Measurements from ENCODE around the gene ZCCHC3.
"Not testable (repeated sequence)": the region's sequence is repeated elsewhere in the genome, so short reads cannot be mapped to it uniquely, and the experiment has no call there.

ZCCHC3 gene, protein sequence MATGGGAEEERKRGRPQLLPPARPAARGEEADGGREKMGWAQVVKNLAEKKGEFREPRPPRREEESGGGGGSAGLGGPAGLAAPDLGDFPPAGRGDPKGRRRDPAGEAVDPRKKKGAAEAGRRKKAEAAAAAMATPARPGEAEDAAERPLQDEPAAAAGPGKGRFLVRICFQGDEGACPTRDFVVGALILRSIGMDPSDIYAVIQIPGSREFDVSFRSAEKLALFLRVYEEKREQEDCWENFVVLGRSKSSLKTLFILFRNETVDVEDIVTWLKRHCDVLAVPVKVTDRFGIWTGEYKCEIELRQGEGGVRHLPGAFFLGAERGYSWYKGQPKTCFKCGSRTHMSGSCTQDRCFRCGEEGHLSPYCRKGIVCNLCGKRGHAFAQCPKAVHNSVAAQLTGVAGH

DNA sequence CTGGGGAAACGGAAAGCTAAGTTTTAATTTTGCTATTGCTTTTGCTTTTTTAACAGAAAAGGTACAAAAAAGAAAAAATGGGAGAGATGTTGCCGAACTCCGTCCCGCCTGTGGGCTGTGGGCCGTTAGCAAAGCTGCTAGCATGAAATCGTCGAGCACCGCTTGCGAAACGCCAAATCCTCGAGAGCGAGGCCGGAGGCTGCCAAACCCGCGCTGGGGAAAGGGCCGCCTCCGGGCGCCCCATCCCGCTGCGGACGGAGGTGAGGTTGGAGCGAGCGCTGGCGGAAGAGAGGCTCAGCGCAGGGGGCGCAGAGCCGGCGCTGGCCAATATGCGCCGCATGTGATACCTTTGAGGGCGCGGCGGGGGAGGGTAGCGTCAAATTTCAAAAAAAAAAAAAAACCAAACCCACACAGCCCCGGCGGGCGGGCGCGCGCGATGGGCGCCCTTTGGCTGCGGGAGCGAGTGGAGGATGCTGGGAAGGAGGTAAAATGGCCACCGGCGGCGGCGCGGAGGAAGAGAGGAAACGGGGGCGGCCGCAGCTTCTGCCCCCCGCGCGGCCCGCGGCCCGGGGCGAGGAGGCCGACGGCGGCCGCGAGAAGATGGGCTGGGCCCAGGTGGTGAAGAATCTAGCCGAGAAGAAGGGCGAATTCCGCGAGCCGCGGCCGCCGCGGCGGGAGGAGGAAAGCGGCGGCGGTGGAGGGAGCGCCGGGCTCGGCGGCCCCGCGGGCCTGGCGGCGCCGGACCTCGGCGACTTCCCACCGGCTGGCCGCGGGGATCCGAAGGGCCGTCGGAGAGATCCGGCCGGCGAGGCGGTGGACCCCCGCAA lies at the start of gene ZCCHC3:
Gene ZCCHC3, plus strand, starts transcription at position 473 of the 827 bp plus-strand sequence. Its CDS starts 17 bp downstream, at position 490.
- peak within 1 kb of the TSS; percentile 70 for H3K4me3 ChIP-seq (ENCODE audit: low read depth, low read length)
- TF ChIP-seq, protein P1, sequence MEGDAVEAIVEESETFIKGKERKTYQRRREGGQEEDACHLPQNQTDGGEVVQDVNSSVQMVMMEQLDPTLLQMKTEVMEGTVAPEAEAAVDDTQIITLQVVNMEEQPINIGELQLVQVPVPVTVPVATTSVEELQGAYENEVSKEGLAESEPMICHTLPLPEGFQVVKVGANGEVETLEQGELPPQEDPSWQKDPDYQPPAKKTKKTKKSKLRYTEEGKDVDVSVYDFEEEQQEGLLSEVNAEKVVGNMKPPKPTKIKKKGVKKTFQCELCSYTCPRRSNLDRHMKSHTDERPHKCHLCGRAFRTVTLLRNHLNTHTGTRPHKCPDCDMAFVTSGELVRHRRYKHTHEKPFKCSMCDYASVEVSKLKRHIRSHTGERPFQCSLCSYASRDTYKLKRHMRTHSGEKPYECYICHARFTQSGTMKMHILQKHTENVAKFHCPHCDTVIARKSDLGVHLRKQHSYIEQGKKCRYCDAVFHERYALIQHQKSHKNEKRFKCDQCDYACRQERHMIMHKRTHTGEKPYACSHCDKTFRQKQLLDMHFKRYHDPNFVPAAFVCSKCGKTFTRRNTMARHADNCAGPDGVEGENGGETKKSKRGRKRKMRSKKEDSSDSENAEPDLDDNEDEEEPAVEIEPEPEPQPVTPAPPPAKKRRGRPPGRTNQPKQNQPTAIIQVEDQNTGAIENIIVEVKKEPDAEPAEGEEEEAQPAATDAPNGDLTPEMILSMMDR (IDR thresholded peaks at IDR 0.05; ENCODE audit: control insufficient read depth, extremely low read depth, insufficient read depth) = no peak
- peak; percentile 71 for DNase-seq (ENCODE audit: low read depth)

DNA sequence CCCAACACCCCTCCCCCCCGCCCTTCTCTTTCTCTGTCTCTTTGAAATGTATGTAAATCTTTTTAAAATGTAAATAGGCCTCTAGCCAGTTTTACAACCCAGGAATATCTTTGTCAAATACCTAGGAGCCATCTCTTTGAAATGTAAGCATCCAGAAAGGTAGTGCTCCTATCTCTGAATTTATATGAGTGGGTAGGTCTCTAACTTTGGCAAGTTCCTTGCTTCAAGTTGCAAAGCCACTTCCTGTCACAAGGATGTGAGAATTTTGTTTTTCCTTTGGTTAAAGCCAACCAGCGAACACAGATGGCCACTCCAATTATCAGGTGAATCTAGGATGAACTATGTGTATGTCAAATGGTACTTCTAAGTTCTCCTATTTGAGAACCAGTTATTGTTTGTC lies 46.0 kb upstream of the ZCCHC3 start:
- DNase-seq (ENCODE audit: low read depth) = no peak
- no peak overlapping the region for H3K4me3 ChIP-seq (ENCODE audit: low read depth, low read length)
- TF ChIP-seq, protein P1 (IDR thresholded peaks at IDR 0.05; ENCODE audit: control insufficient read depth, extremely low read depth, insufficient read depth) = no peak

DNA sequence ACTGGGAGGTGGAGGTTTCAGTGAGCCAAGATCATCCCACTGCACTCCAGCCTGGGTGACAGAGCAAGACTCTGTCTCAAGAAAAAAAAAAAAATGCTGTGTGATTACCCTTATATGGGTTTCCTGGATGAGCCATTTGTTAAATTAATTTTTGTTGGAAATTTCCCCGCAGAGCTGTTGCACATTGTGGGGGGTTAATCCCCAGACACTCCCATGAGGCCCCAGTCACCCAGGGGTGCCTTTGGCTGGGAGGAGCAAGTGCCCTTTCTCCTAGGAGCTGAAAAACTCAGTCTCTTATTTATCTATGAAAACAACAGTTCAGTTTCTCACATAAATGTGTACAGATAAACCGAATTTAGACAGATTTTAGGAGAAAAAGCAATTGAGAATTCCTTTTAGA lies 44.6 kb upstream of the ZCCHC3 start:
- H3K4me3 ChIP-seq (ENCODE audit: low read depth, low read length) = no peak overlapping the region
- TF ChIP-seq, protein P1 (IDR thresholded peaks at IDR 0.05; ENCODE audit: control insufficient read depth, extremely low read depth, insufficient read depth) = no peak
- DNase-seq (ENCODE audit: low read depth) = no peak

DNA sequence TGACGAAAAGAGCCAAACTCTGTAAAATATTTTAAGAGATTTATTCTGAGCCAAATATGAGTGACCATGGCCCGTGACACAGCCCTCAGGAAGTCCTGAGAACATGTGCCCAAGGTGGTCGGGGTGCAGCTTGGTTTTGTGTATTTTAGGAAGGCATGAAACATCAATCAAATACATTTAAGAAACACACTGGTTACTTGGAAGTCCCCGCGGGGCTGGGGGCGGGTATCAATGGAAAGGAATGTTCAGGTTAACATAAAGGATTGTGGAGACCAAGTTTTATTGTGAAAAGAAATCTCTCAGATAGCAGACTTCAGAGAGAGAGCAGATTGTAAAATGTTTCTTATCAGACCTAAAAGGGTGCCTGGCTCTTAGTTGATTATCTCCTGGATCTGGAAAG lies 43.9 kb upstream of the ZCCHC3 start:
- H3K4me3 ChIP-seq (ENCODE audit: low read depth, low read length); DNase-seq (ENCODE audit: low read depth): not testable (repeated sequence)

DNA sequence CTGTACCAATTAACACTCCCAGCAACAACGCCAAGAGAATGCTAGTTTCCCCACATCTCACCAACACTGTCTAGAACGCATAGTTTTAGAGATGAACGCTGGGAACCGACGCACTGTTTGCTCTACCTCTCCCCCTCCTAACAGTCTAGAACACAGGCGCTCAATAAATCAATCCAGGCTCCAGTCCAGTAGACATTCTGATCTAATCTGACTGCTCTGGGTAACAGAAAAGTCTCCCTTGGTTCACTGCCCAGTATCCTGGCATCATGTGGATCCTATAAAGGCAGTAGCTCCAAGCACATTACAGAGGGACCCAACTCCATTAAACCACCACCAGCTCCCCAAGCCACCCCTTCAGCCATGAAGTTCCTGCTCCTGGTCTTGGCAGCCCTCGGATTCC lies 40.0 kb upstream of the ZCCHC3 start, which contains the start of gene DEFB132:
Gene DEFB132, plus strand, starts transcription at position 306 of the 400 bp plus-strand sequence. Its CDS starts 55 bp downstream, at position 361.
- H3K4me3 ChIP-seq (ENCODE audit: low read depth, low read length) = 0 out of 2 replicates have a peak within 1 kb of the TSS, but pooled peaks have one; percentile 1
- peak; percentile 97 for DNase-seq (ENCODE audit: low read depth)
- TF ChIP-seq, protein P1 (IDR thresholded peaks at IDR 0.05; ENCODE audit: control insufficient read depth, extremely low read depth, insufficient read depth) = no peak

DNA sequence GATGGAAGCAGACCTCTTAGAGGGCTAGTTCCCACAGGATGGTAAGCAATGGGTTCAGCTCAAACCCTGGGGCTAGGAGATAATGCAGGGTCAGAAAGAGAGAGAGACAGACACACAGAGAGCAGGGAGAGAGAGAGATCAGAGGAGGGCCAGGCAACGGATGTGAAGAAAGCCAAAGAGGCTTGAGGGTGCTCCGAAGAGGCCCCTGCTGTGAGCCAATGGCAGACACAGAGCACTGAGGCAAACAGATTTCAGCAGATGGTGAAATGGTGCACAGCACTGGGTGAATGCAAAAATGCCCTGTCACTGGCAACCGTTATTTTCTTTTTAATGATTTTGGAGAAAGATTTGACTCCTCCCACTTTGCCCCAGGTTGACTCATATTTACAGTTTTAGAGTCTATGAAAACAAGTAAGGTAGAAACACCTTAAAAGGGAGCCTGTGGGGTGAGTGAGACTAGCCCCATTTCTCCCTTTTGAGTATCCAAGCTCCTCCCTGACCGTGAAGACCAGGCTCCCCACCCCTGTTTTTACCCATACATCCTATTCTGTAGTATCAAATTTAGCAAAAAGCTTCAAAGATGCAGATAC lies 39.0 kb upstream of the ZCCHC3 start:
- no peak overlapping the region for H3K4me3 ChIP-seq (ENCODE audit: low read depth, low read length)
- no peak for DNase-seq (ENCODE audit: low read depth)
- TF ChIP-seq, protein P1 (IDR thresholded peaks at IDR 0.05; ENCODE audit: control insufficient read depth, extremely low read depth, insufficient read depth) = no peak

DNA sequence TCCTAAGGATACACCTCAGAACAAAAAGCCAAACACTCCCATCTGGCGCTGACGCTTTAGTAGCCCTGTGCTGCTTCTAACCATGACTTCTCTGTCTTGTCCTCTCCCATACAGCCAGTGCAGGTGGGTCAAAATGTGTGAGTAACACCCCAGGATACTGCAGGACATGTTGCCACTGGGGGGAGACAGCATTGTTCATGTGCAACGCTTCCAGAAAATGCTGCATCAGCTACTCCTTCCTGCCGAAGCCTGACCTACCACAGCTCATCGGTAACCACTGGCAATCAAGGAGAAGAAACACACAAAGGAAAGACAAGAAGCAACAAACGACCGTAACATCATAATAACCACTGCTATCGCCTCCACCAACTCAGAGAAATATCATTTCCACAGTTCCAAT lies 38.4 kb upstream of the ZCCHC3 start:
- no peak overlapping the region for H3K4me3 ChIP-seq (ENCODE audit: low read depth, low read length)
- TF ChIP-seq, protein P1 (IDR thresholded peaks at IDR 0.05; ENCODE audit: control insufficient read depth, extremely low read depth, insufficient read depth) = no peak
- no peak for DNase-seq (ENCODE audit: low read depth)
